ENCODE measurements around the gene ONECUT3. TPM values are rescaled to one million over a fixed set of nuclear protein-coding genes. Genes with fewer than 3 reads are reported as not detected.
"Not testable (repeated sequence)": the region's sequence is repeated elsewhere in the genome, so short reads cannot be mapped to it uniquely, and the experiment has no call there.

Gene ONECUT3
- total RNA-seq, result 41.9 and 42.9 TPM in 2 replicates
- long read RNA-seq, partial matches to known transcripts, result 0 of 1 reads
- long read RNA-seq, other reads (novel, unspliced or antisense), result 1 of 1 reads

DNA sequence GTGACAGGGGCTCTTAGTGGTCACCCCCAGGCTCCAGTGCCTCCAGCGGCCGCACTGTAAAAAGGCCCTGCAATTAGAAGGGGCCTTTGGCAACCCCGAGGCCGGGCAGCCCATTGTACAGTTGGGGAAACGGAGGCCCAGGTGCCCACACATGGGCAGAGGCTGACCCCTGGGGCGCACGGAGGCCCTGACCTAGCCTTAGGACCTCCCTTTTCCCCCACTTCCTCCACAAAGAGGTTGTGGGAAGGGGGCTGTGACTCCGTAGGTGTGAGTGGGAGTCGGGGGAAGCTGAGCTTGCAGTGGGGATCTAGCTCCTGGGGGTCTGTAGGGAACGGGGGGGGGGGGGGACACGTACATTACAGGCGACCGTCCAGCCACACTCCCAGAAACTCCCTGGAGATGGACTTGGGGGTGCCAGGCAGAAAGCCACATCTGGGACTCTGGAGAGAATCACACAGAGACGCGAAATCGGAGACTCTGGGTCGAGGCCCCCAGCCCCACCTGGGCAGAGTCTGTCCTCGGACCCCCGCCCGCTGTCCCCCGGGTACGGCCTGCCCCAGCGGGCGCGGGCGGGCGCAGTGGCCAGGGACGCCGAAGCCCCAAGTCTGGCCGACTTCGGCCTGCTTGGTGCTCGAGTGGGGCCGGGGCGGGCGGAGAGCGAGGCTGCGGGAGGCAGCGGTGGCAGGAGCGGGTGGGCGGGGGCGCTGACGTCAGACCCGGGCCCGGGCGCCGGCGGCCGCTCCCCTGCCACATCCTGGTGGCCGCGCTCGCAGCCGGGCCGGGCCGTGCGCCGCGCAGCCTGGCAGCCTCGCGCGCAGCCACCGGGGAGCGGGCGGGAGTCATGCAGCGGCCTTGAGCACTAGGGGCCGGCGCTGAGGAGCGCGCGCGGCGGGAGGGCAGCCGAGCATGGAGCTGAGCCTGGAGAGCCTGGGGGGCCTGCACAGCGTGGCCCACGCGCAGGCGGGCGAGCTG lies at the start of gene ONECUT3:
ONECUT3 (plus strand) TSS at position 750 of the 972 bp plus-strand sequence; CDS start at position 907, 157 bp downstream.
- no peaks in the 10 kb centered on the region for H3K9me3 Mint-ChIP-seq (ENCODE audit: low read depth)
- H3K4me3 Mint-ChIP-seq (ENCODE audit: low read depth), result peak within 1 kb of the TSS; percentile 60
- no peaks in the 10 kb centered on the region for H3K36me3 Mint-ChIP-seq (ENCODE audit: insufficient read depth)
- H3K27ac Mint-ChIP-seq, result peak within 1 kb of the TSS; percentile 52
- DNase-seq (ENCODE audit: low spot score, unreplicated experiment), result peak; percentile 61
- TF ChIP-seq, protein P1, sequence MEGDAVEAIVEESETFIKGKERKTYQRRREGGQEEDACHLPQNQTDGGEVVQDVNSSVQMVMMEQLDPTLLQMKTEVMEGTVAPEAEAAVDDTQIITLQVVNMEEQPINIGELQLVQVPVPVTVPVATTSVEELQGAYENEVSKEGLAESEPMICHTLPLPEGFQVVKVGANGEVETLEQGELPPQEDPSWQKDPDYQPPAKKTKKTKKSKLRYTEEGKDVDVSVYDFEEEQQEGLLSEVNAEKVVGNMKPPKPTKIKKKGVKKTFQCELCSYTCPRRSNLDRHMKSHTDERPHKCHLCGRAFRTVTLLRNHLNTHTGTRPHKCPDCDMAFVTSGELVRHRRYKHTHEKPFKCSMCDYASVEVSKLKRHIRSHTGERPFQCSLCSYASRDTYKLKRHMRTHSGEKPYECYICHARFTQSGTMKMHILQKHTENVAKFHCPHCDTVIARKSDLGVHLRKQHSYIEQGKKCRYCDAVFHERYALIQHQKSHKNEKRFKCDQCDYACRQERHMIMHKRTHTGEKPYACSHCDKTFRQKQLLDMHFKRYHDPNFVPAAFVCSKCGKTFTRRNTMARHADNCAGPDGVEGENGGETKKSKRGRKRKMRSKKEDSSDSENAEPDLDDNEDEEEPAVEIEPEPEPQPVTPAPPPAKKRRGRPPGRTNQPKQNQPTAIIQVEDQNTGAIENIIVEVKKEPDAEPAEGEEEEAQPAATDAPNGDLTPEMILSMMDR (IDR thresholded peaks at IDR 0.05; ENCODE audit: unreplicated experiment), result no peak
- peaks cover 24% of the 10 kb centered on the region for H3K27me3 Mint-ChIP-seq
- H3K4me1 Mint-ChIP-seq (ENCODE audit: low read depth), result peaks cover 12% of the 10 kb centered on the region

DNA sequence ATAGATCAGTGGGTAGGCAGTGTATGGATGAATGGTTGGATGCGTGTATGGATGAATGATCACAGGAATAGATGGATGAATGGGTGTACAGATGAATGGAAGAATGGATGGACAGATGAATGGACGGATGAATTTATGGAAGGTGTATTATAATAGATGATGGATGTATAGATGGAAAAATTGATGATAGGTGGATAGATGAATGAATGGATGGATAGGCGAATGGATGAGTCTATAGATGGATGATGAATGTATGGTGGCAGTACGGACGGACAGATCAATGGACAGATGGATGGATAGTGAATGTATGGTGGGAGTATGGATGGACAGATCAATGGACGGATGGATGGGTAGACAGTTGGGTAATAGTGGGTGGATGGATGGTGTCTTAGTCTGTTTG lies 49.0 kb upstream of the ONECUT3 start:
- Mint-ChIP-seq H3K9me3 (ENCODE audit: low read depth) (peaks cover 5% of the 10 kb centered on the region), H3K36me3 (ENCODE audit: insufficient read depth) (no peaks in the 10 kb centered on the region), H3K27me3 (peaks cover 32% of the 10 kb centered on the region)

DNA sequence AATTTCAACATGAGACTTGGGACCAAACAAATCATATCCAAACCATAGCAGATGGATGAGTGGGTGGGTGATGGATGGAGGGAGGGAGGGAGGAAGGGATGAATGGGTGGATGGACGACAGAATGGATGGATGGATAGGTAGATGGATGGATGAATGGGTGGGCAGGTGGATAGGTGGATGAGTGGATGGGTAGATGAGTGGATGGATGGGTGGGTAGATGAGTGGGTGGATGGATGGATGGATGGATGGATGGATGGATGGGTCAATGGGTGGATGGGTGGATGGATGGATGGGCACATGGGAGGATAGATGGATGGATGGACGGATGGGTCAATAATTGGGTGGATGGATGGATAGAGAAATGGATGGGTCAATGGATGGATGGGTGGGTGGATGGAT lies 47.9 kb upstream of the ONECUT3 start:
- Mint-ChIP-seq H3K4me1 (ENCODE audit: low read depth) (no peaks in the 10 kb centered on the region), H3K27me3 (peaks cover 38% of the 10 kb centered on the region), H3K4me3 (ENCODE audit: low read depth) (no peak overlapping the region)

More for the DNA sequence above, 49.0 kb upstream of the ONECUT3 start:
- no peaks in the 10 kb centered on the region for H3K4me1 Mint-ChIP-seq (ENCODE audit: low read depth)
- TF ChIP-seq, protein P1 (IDR thresholded peaks at IDR 0.05; ENCODE audit: unreplicated experiment), result no peak
- H3K27ac Mint-ChIP-seq, result no peak overlapping the region
- no peak for DNase-seq (ENCODE audit: low spot score, unreplicated experiment)
- H3K4me3 Mint-ChIP-seq (ENCODE audit: low read depth), result no peak overlapping the region

DNA sequence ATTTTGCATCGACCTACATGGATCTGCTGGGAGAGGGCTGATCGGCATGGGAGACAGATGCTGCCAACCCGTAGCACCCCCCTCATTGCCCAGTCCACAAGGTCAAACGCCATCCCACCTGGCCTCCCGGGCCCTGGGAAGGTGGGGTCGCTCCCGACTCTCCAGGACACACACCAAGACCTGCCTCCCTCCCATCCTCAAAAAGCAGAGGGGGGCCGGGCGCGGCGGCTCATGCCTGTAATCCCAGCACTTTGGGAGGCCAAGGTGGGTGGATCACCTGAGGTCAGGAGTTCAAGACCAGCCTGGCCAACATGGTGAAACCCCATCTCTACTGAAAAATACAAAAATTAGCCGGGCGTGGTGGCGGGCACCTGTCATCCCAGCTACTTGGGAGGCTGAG lies 46.7 kb upstream of the ONECUT3 start:
- peaks cover 29% of the 10 kb centered on the region for H3K27me3 Mint-ChIP-seq
- not testable (repeated sequence) for H3K4me3 Mint-ChIP-seq (ENCODE audit: low read depth); DNase-seq (ENCODE audit: low spot score, unreplicated experiment); H3K4me1 Mint-ChIP-seq (ENCODE audit: low read depth); H3K9me3 Mint-ChIP-seq (ENCODE audit: low read depth); H3K27ac Mint-ChIP-seq; H3K36me3 Mint-ChIP-seq (ENCODE audit: insufficient read depth)

More for the DNA sequence above, 47.9 kb upstream of the ONECUT3 start:
- no peak overlapping the region for H3K27ac Mint-ChIP-seq
- H3K9me3 Mint-ChIP-seq (ENCODE audit: low read depth), result peaks cover 5% of the 10 kb centered on the region
- no peak for DNase-seq (ENCODE audit: low spot score, unreplicated experiment)
- TF ChIP-seq, protein P1 (IDR thresholded peaks at IDR 0.05; ENCODE audit: unreplicated experiment), result no peak
- no peaks in the 10 kb centered on the region for H3K36me3 Mint-ChIP-seq (ENCODE audit: insufficient read depth)

DNA sequence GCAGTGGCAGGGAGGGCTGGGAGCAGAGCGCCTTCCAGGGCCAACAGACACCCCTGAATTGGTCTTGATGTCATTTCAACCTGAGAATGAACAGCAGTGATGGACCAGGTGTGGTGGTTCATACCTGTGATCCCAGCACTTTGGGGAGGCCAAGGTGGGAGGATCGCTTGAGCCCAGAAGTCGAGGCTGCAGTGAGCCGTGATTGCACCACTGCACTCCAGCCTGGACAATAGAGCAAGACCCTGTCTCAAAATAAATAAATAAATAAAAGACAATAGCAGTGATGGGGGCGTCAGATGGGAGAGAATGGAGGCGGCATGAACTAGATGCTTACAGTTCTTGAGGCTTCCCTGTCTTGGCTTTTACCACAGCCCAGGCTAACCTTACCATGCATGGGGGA lies 46.1 kb upstream of the ONECUT3 start:
- no peaks in the 10 kb centered on the region for H3K4me1 Mint-ChIP-seq (ENCODE audit: low read depth)
- no peaks in the 10 kb centered on the region for H3K36me3 Mint-ChIP-seq (ENCODE audit: insufficient read depth)
- TF ChIP-seq, protein P1 (IDR thresholded peaks at IDR 0.05; ENCODE audit: unreplicated experiment), result no peak
- no peak overlapping the region for H3K4me3 Mint-ChIP-seq (ENCODE audit: low read depth)
- H3K9me3 Mint-ChIP-seq (ENCODE audit: low read depth), result peaks cover 5% of the 10 kb centered on the region
- peaks cover 23% of the 10 kb centered on the region for H3K27me3 Mint-ChIP-seq
- H3K27ac Mint-ChIP-seq, result no peak overlapping the region
- DNase-seq (ENCODE audit: low spot score, unreplicated experiment), result no peak
